ENCODE results near the gene CDK5RAP1. TPM values are rescaled to one million over a fixed set of nuclear protein-coding genes. Genes with fewer than 3 reads are reported as not detected.

Gene CDK5RAP1
- total RNA-seq, 4 donors from 2014 or later, result 26.6 to 41.8 (median 37.8) TPM

DNA sequence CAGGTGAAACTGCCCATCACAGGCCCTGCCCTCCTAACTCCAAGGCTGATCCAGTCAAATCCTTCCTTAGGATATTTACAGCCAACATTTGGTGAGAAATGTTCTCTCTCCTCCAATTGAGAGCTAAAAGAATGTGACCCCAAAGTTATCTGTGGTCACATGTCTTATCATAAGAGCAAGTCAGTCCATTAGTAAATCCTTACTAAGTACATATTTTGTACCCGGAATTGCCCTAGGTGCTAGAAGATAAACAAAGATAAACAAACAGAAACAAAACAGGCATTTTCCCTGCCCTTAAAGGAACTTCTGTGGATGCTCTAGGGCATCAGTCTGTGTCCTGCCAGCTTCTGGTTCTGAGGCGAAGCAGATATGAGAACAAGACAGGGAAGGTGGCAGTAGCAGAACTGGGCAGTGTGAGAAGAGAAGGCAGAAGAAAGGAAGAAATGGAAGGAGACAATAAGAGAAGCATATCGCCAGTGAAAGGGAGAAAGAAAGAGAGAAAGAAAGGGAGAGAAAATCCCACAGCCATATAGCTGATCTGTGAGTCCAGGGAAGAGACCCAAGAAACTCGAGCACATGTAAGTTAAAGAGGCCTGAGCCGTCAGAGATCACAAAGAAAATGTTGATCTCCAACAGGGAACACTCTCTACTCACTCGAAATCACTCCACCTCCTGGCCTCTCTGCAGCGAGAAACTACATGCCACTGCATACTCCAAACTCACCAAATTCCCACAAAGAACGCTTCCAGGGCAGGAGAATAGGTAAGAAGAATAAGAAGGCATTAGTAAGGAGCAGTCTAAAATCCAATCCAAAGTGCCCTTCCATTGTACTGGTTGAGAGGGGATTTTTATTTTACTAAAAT, 41.7 kb downstream of the CDK5RAP1 start:
- intact Hi-C loops (cut with DNase I), result no loop called here
- Histone ChIP-seq H3K36me3 (peaks cover 13 to 17% of the 10 kb centered on the region in 2 donors), H3K27me3 (no peaks in the 10 kb centered on the region), H3K4me3 (replicated peaks in 1 of 3) (no peak overlapping the region), H3K27ac (peak overlapping the region; percentile 59 to 81 (median 74)), H3K4me1 (peaks cover 11 to 21% of the 10 kb centered on the region in 2 donors), H3K9me3 (no peaks in the 10 kb centered on the region)
- TF ChIP-seq CTCF (IDR thresholded peaks at IDR 0.05) (peak in 3 of 6 experiments; percentile 3 to 38 (median 13)), POLR2A (IDR thresholded peaks at IDR 0.05) (no peak)
- peak; percentile 61 to 62 for DNase-seq
- WGBS, 2 donors, result 54 to 60% methylated on average over 8 of the region's 8 CpGs

DNA sequence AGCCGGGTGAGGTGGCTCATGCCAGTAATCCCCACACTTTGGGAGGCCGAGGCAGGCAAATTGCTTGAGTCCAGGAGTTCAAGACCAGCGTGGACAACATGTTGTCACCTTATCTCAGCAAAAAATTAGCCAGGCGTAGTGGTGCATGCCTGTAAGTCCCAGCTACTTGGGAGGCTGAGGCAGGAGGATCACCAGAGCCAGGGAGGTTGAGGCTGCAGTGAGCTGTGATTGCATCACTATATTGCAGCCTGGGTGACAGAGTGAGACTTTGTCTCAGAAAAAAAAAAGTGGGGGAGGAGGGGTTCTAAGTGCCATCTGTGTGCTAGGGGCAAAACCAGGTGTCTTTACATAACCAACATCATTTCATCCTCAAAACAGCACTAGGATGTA, 48.3 kb downstream of the CDK5RAP1 start:
- H3K4me3 ChIP-seq (replicated peaks in 1 of 3), result no peak overlapping the region
- WGBS, 2 donors, result 88 to 93% methylated on average over 4 of the region's 4 CpGs
- TF ChIP-seq POLR2A (IDR thresholded peaks at IDR 0.05), result no peak
- TF ChIP-seq CTCF (IDR thresholded peaks at IDR 0.05), result no peak
- no peak for DNase-seq
- no peaks in the 10 kb centered on the region for H3K36me3 ChIP-seq
- H3K9me3 ChIP-seq, result no peaks in the 10 kb centered on the region
- no peaks in the 10 kb centered on the region for H3K27me3 ChIP-seq
- H3K4me1 ChIP-seq, result no peaks in the 10 kb centered on the region
- intact Hi-C loops (cut with DNase I), result no loop called here
- no peak overlapping the region for H3K27ac ChIP-seq

DNA sequence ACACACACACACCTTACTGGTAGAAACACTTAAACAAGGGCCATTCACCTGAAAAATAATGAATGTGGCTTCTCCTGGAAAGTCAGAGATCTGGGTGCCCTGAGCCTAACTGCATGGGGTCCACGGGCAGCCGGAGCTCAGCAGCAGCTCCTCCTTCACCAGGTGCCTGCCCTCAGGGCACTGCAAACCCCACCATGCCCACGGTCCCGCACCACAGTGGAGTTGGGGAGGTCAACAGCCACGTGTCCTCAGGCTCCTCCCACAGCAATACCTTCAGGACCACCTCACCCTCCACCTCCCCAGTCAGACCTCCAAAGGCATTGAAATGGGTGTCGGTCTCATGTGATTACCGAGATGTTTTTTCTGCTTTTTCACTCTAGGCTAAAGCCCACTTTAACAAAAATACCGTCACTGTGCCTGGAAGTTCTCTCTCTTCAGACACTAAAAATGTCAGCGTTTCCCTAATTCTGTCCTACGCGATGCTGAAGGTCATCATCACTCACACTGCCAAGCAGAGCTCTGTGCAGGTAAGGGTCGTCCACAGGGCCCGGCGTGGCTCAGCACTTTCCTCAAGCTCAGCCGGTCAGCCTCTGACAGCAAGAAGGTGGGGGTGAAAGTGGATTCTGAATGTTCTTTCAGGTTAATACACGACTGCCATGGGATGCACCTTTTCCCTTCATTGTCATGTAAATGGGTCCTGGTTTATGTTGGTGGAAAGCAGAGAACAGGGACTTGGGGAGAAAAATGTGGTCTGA, 48.9 kb downstream of the CDK5RAP1 start:
- no peak for TF ChIP-seq POLR2A (IDR thresholded peaks at IDR 0.05)
- no peak for TF ChIP-seq CTCF (IDR thresholded peaks at IDR 0.05)
- Histone ChIP-seq H3K27ac (no peak overlapping the region), H3K27me3 (no peaks in the 10 kb centered on the region), H3K4me3 (replicated peaks in 1 of 3) (no peak overlapping the region), H3K4me1 (no peaks in the 10 kb centered on the region), H3K9me3 (no peaks in the 10 kb centered on the region), H3K36me3 (no peaks in the 10 kb centered on the region)
- intact Hi-C loops (cut with DNase I), result no loop called here
- DNase-seq, result no peak
- WGBS, 2 donors, result 85% methylated on average over 16 of the region's 16 CpGs

- 57 to 93% methylated on average over 3 of the region's 3 CpGs for WGBS, 2 donors
- no peaks in the 10 kb centered on the region for H3K9me3 ChIP-seq
- no peak for DNase-seq
- intact Hi-C loops (cut with DNase I), result no loop called here
- H3K4me1 ChIP-seq, result no peaks in the 10 kb centered on the region
- TF ChIP-seq CTCF (IDR thresholded peaks at IDR 0.05), result no peak
- TF ChIP-seq POLR2A (IDR thresholded peaks at IDR 0.05), result no peak
- H3K27me3 ChIP-seq, result no peaks in the 10 kb centered on the region
- H3K27ac ChIP-seq, result no peak overlapping the region
- H3K36me3 ChIP-seq, result no peaks in the 10 kb centered on the region
- no peak overlapping the region for H3K4me3 ChIP-seq (replicated peaks in 1 of 3)
Measured at GRCh38 chr20:33351696-33352095, 49.6 kb downstream of the CDK5RAP1 start.

- TF ChIP-seq CTCF (IDR thresholded peaks at IDR 0.05), result no peak
- Histone ChIP-seq H3K4me3 (replicated peaks in 1 of 3) (no peak overlapping the region), H3K4me1 (no peaks in the 10 kb centered on the region), H3K27ac (no peak overlapping the region), H3K27me3 (no peaks in the 10 kb centered on the region), H3K36me3 (no peaks in the 10 kb centered on the region), H3K9me3 (no peaks in the 10 kb centered on the region)
- no peak for DNase-seq
- WGBS, 2 donors, result 89 to 92% methylated on average over 6 to 8 of the region's 8 CpGs
- intact Hi-C loops (cut with DNase I), result no loop called here
Measured at GRCh38 chr20:33349493-33349892, 51.8 kb downstream of the CDK5RAP1 start.

Data from thyroid gland (tissue), 4 donors.